ENCODE measurements around the gene AADACL4.

The AADACL4 gene

DNA sequence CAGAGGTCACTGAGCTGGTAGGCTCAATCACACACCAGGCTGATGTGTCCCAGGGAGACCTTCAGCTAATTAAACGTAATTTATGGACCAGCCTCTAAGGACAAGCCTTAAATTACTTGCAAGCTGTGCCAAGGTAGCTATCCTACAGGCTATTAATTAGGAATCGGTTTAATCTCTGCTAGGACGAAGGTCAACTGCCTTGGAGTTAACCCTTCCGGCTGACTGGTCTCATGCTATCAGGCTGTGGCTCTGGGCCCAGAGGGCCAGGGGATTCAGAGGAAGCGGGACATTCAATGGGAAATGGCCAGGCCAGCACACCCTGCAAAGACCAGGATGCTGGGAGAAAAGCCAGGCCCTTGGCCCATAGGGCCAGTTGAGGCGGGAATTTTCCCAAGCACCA is 44.9 kb upstream of the AADACL4 start:
- no peak overlapping the region for H3K4me3 ChIP-seq (ENCODE audit: low read depth, low read length)
- no peak for DNase-seq (ENCODE audit: low read depth)
- TF ChIP-seq, protein P1, sequence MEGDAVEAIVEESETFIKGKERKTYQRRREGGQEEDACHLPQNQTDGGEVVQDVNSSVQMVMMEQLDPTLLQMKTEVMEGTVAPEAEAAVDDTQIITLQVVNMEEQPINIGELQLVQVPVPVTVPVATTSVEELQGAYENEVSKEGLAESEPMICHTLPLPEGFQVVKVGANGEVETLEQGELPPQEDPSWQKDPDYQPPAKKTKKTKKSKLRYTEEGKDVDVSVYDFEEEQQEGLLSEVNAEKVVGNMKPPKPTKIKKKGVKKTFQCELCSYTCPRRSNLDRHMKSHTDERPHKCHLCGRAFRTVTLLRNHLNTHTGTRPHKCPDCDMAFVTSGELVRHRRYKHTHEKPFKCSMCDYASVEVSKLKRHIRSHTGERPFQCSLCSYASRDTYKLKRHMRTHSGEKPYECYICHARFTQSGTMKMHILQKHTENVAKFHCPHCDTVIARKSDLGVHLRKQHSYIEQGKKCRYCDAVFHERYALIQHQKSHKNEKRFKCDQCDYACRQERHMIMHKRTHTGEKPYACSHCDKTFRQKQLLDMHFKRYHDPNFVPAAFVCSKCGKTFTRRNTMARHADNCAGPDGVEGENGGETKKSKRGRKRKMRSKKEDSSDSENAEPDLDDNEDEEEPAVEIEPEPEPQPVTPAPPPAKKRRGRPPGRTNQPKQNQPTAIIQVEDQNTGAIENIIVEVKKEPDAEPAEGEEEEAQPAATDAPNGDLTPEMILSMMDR (IDR thresholded peaks at IDR 0.05; ENCODE audit: low read depth, low read length, missing control alignments): no peak

- TF ChIP-seq, protein P1 (IDR thresholded peaks at IDR 0.05; ENCODE audit: low read depth, low read length, missing control alignments): no peak
- DNase-seq (ENCODE audit: low read depth): no peak
- no peak overlapping the region for H3K4me3 ChIP-seq (ENCODE audit: low read depth, low read length)
Measured at GRCh38 chr1:12599657-12600056, 44.2 kb upstream of the AADACL4 start.

DNA sequence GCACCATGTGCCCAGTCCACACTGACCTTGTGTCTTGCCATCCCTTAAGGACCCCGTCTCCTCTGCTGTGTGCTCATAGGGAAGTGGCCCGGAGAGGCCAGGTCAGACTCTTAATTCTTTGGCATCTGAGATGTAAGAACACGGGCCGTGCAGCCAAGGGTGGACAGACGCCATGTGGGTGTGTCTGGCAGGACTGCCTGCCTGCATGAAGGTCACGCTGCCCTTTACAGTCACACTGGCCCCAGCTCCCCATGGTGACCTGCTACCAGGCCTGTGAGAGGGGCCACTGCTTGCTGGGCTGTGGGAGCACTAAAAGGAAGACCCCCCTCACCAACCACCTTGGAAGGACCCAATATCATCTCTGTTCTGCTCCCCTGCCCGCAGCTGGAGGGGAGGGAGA is 43.5 kb upstream of the AADACL4 start:
- DNase-seq (ENCODE audit: low read depth): no peak
- H3K4me3 ChIP-seq (ENCODE audit: low read depth, low read length): no peak overlapping the region
- TF ChIP-seq, protein P1 (IDR thresholded peaks at IDR 0.05; ENCODE audit: low read depth, low read length, missing control alignments): no peak

DNA sequence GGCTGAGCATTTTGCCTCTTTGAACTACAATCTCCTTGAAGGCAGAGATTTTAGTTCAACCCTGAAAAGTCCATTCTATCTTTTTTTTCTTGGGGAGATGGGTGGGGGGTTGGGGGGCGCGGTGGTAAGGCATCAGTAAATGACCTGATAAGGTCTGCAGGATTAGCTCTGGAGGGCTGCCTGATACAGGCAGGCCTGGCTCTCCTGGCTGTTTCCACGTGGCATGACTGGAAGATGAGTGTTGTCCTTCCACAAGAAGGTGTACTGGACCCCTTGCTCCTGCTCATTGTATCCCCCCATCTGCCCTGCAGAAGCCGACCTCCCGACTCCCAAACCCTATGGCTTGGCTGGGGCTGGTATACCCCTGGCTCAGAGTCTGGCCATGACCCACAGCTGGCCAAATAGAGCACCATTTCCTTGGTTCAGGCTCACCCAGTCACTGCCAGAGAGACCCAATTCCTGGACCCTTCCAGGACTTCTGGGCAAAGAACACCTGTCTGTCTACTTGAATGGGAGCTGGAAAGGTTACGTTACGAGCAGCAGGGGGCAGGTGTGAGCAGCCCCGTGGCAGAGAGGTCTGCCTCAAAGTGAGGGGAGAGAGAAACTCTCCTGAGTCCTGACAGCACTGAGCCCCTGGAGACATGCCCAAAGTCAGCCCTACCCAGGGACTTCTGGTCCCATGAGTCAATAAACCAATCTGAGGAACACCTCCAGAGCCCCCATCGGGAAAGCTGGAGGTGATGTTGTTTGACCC is 42.8 kb upstream of the AADACL4 start:
- TF ChIP-seq, protein P1 (IDR thresholded peaks at IDR 0.05; ENCODE audit: low read depth, low read length, missing control alignments): peak; percentile 76
- DNase-seq (ENCODE audit: low read depth): no peak

DNA sequence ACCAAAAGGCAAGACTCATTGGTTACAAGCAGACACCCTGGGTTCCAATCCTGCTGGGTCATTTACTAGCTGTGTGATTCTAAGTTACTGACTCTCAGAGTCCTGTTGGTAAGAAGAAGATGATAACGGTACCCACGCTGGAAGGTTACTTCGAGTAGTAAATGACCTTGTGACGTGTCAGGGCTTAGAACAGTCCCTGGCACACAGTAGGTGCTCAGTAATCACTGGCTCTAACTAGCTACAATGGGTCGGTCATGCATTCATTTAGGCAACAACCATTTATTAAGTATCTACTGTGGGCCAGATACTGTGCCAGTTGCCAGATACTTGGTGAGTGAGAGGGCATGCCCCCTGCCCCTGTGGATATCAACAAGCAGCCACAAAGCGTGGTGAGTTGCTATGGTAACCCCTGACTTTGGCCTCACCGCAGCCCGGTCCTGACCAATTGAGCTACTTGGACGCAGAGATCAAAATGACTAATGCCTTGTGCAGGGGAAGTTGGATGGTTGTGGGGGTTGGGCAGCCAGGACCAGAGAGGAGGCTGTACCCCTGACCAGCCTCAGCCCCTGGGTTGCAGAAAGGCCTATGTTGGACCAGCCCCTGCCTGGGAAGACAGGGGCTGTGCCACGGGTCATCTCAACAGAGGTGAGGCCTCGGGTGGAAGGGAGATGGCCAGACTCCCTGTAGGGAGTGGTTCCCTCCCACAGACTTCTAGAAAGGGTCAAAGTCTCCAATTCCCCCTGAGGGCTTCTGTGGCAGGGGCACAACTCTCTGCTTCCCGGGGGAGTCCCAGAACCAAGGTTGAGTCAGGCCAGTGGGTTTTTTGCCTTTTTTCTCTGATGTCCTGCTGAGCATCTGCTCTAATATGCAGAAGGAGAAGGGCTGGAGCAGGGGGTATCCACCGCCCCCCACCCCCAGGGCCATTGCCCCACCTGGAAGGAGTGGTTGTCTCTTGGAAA is 41.9 kb upstream of the AADACL4 start:
- DNase-seq (ENCODE audit: low read depth): no peak
- TF ChIP-seq, protein P1 (IDR thresholded peaks at IDR 0.05; ENCODE audit: low read depth, low read length, missing control alignments): no peak
- no peak overlapping the region for H3K4me3 ChIP-seq (ENCODE audit: low read depth, low read length)

More for the DNA sequence above, 42.8 kb upstream of the AADACL4 start:
- H3K4me3 ChIP-seq (ENCODE audit: low read depth, low read length): no peak overlapping the region

DNA sequence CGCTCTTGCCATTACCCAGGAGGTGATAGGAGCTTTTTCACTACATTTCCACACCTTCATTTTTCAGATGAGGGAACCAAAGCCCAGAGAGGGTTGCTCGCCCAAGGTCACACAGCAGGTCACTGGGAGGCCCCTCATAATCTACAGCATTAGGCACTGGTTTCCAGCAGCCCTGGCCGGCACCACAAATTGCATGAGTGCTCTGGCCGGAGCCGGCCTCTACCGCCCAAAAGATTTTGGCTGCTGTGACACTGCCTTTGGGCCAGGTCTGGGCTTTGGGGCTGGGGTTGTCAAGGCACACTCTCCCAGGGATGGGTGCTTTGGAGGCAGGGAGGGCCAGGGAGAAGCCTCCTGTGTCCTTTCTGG is 41.2 kb upstream of the AADACL4 start:
- TF ChIP-seq, protein P1 (IDR thresholded peaks at IDR 0.05; ENCODE audit: low read depth, low read length, missing control alignments): no peak
- H3K4me3 ChIP-seq (ENCODE audit: low read depth, low read length): no peak overlapping the region
- DNase-seq (ENCODE audit: low read depth): no peak
